HG03442 (cell line): Measurements from ENCODE around the gene CNNM4.

ENCODE experiments used
- ATAC-seq: cut with Tn5 transposase; IDR thresholded peaks from one replicate; pipeline ENCODE4 v1.9.1; 2021; ENCODE audit warnings: mild to moderate bottlenecking, moderate library complexity; ENCODE audit not compliant: unreplicated experiment

CNNM4 gene

DNA sequence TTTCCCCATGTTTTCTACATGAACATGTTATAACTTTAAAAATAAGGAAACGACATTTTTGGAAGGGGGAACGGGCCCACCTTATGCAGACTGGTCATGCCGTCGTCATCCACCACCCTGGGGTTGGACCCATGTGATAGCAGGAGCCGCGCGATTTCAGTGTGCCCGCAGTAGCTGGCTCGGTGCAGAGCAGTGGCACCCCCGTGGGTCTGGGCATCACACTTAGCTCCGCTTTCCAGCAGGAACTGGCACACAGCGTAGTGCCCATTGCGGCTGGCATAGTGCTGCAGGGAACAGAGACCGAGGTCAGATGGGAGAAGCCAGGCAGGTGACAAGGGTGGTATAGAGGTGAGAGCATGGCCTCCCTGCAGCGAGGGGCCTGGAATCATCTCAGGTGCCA, 92.6 kb downstream of the CNNM4 start:
- no peak for ATAC-seq

DNA sequence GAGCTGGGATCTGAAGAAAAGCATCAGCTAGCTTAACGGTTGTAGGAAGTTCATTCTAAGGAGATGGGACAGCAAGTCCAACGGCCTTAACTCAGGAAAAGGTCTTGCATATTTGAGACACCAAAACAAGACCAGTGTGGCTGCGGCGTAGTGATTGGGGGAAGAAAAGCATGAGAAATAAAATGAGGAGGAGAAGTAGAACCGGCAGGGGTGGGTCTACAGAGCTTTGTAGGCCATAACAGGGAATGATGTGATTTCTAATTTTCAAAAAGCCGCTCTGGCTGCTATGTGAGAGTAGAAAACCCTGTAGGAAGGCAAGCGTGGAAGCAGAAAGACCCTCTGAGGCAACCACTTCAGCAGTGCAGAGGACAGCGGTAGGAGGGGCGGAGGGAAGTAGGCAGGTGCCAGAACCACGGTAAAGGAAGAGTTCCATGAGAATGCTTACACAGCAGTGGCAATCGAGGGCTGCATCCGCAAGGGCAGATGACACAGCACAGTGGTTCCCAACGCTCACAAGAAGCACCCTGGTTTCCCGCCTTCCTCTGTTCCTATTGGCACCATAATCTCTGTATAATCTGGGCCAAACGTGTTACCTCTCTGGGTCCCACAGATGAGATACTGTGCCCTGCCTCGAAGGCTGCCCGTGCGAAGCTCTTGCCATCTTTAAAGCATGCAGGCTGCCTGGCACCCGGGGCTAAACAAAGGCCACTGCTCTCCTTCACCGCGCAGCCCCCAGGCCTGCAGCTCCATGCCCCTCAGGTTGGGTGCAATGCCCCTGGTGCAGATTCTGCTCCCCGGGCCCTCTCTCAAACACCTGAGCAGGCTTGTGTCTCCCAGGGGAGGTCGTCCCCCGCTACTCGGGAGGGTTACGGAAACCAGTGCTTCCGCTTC, 96.3 kb downstream of the CNNM4 start:
- peak; percentile 19 for ATAC-seq

DNA sequence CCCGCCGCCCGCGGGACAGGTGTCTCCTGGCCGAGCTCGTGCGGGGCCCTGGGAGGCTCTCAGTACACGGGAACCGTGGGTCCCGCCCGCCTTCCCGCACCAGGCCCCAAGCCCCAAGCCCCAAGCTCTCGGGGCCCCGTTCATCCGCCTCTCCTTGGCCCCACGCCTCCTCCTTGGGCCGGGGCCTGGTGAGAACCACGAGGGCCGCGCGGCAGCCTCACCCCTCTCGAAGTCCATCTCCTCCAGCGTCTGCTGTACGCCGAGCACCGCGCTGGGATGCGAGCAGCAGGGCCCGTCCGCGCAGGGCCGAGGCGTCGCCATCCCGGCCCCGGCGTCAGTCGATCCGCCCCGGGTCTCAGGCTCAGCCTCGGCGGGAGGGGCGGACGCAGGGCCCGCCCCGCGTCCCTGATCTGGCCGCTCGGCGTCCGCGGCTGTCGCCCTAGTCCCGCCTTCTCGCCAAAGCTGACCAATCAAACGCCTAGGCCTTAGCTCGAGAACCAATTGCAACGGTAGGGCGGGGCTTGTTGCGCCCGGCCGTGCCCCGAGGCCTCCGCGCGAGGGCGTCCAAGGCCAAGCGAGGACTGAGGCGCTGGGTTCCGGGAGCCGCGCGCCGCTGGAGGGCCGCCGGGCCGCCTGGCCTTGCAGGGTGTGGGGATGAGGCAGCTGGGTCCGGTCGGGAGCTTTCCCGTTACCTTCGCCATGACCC, 97.1 kb downstream of the CNNM4 start, which contains the start of gene ANKRD39:
ANKRD39 (minus strand) TSS at position 350 of the 706 bp plus-strand sequence; CDS start at position 321, 29 bp downstream.
- peak; percentile 89 for ATAC-seq

DNA sequence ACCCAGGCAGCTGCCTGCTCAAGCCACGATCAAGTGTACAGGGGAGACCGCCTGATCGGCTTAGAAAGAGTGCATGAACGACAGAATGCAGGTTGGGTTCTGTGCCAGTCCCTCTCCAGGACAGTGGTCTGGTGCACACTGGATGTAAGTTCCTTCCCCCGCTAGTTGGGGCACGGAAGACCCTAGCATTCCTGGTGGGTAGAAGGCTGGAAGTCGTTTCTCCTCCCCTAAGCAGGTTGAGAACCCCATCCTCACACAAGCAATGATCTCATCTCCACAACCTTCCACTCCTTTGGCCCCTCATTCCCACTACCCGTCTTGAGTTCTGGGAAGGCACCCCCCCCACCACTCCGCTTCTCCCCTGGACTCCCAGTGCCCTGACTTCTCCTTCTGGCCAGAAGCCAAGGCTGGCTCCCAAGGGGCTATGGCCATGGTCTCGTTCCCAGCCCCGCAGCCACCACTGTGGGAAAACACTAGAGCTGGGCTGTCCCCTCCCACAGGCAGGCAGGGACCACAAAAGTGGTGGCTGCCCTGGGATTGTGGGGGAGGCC, 98.5 kb downstream of the CNNM4 start:
- no peak for ATAC-seq

DNA sequence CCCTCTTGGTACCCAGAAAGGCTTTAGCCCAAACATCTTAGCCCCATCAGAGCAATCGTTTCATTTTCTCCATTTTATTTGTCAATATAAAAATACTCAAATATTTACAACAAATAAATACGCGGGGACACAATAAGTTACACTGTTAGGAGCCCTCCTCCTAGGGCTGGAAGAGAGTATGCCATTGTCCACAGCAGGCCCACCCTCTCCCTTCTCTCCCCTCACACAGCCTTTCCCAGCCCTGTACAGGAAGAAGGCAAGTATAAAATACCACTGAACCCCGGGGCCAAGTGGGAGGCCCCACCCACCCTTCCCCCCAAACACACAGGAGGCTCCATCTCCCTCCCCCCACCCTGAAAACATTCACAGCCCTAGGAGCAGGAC, 99.0 kb downstream of the CNNM4 start:
- no peak for ATAC-seq

GRCh38 chr2:96860065-96861029, 99.6 kb downstream of the CNNM4 start:
- ATAC-seq, result no peak

- ATAC-seq, result no peak
Observed at GRCh38 chr2:96861074-96861473, 100.4 kb downstream of the CNNM4 start.
